HepG2 (cell line): ENCODE data around the gene SYT9.
A peak's percentile ranks its signal among the peaks of the same experiment; 100 is the strongest.

ENCODE experiments used
- BCL6 ChIP-seq: IDR thresholded peaks from 2 replicates; pipeline ENCODE4 v1.6.1; 2016; ENCODE audit warnings: missing genetic modification reagents, missing compliant biosample characterization
- CTCF ChIP-seq: sonication (generic); formaldehyde crosslinking; IDR thresholded peaks from 2 replicates; pipeline ENCODE4 v1.5.0; 2020; ENCODE audit warnings: mild to moderate bottlenecking, missing genetic modification reagents, moderate library complexity
- DDIT3 ChIP-seq: sonication (generic); formaldehyde crosslinking; IDR thresholded peaks from 2 replicates; pipeline ENCODE4 v1.4.0; 2020; ENCODE audit warnings: mild to moderate bottlenecking, missing genetic modification reagents
- E2F5 ChIP-seq: sonication (generic); formaldehyde crosslinking; conservative IDR thresholded peaks from 2 replicates; pipeline ENCODE4 v1.4.0; 2020; ENCODE audit warnings: missing genetic modification reagents
- KDM1A ChIP-seq: IDR thresholded peaks from 2 replicates; pipeline ENCODE4 v1.6.1; 2016; ENCODE audit warnings: missing compliant biosample characterization
- KLF6 ChIP-seq: IDR thresholded peaks from 2 replicates; pipeline ENCODE4 v1.8.0; 2016; ENCODE audit warnings: missing biosample characterization, missing genetic modification reagents
- NONO ChIP-seq, 2 experiments: fragments of 450-650 bp in 1 of 2; sonication (generic) in 1 of 2; formaldehyde crosslinking in 1 of 2; IDR thresholded peaks in 1 of 2; conservative IDR thresholded peaks in 1 of 2; 2 replicates each; pipeline versions ENCODE4 v1.6.1 to v1.8.0; 2017 to 2022; ENCODE audit warnings: mild to moderate bottlenecking in 1 of 2, missing genetic modification reagents in 1 of 2, moderate library complexity in 1 of 2
- POLR2A ChIP-seq, 2 experiments: IDR thresholded peaks; 2 replicates each; pipeline ENCODE4 v1.6.1; 2011; ENCODE audit warnings: low read depth in 2 of 2, low read length in 2 of 2, mild to moderate bottlenecking in 1 of 2, moderate library complexity in 1 of 2; ENCODE audit not compliant: insufficient read depth in 1 of 2
- TFE3 ChIP-seq: IDR thresholded peaks from 2 replicates; pipeline ENCODE4 v1.6.1; 2016
- ZNF382 ChIP-seq: sonication (generic); formaldehyde crosslinking; IDR thresholded peaks from 2 replicates; pipeline ENCODE4 v1.5.0; 2020; ENCODE audit warnings: missing genetic modification reagents, mild to moderate bottlenecking, borderline replicate concordance
- ZNF644 ChIP-seq: IDR thresholded peaks from 2 replicates; pipeline ENCODE4 v1.6.1; 2016; ENCODE audit warnings: low read depth
- ZNF788 ChIP-seq: sonication (generic); formaldehyde crosslinking; IDR thresholded peaks from 2 replicates; pipeline ENCODE4 v1.5.0; 2020; ENCODE audit warnings: mild to moderate bottlenecking, missing genetic modification reagents, borderline replicate concordance

GRCh38 chr11:7442588-7443215, 191.0 kb downstream of the SYT9 start:
- TF ChIP-seq KLF6 (CRISPR knock-in tag) (no peak), ZNF644 (CRISPR knock-in tag) (no peak), BCL6 (no peak), E2F5 (no peak), ZNF382 (CRISPR knock-in tag) (no peak), CTCF (CRISPR knock-in tag) (peak; percentile 86), KDM1A (CRISPR knock-in tag) (no peak), NONO (IDR thresholded peaks at IDR 0.05) (no peak), NONO (CRISPR knock-in tag; conservative IDR thresholded peaks at IDR 0.05) (no peak), ZNF788 (CRISPR knock-in tag) (no peak), DDIT3 (CRISPR knock-in tag) (no peak), POLR2A (IDR thresholded peaks at IDR 0.05; ENCODE audit: insufficient read depth in 1 of 2, low read depth in 2 of 2, low read length in 2 of 2) (no peak), TFE3 (CRISPR knock-in tag) (no peak)
